ENCODE measurements around the gene DSTN.

Gene DSTN

GRCh38 chr20:17580895-17581294, 11.0 kb downstream of the DSTN start:
- no peak for DNase-seq (ENCODE audit: low read depth)

GRCh38 chr20:17583126-17583525, 13.3 kb downstream of the DSTN start:
- no peak for DNase-seq (ENCODE audit: low read depth)

- DNase-seq (ENCODE audit: low read depth), result no peak
Measured at GRCh38 chr20:17584689-17585088, 14.8 kb downstream of the DSTN start.

- no peak for DNase-seq (ENCODE audit: low read depth)
Measured at GRCh38 chr20:17586250-17586649, 16.4 kb downstream of the DSTN start.

- no peak for DNase-seq (ENCODE audit: low read depth)
Measured at GRCh38 chr20:17587148-17587547, 17.3 kb downstream of the DSTN start.

GRCh38 chr20:17587824-17588223, 17.9 kb downstream of the DSTN start:
- DNase-seq (ENCODE audit: low read depth), result no peak

GRCh38 chr20:17589161-17589834, 19.4 kb downstream of the DSTN start:
- DNase-seq (ENCODE audit: low read depth), result no peak

GRCh38 chr20:17590245-17590644, 20.4 kb downstream of the DSTN start:
- no peak for DNase-seq (ENCODE audit: low read depth)

- DNase-seq (ENCODE audit: low read depth), result no peak
Measured at GRCh38 chr20:17593902-17594301, 24.0 kb downstream of the DSTN start.

GRCh38 chr20:17594443-17594842, 24.6 kb downstream of the DSTN start:
- peak; percentile 45 for DNase-seq (ENCODE audit: low read depth)

- DNase-seq (ENCODE audit: low read depth), result no peak
Measured at GRCh38 chr20:17595856-17596255, 26.0 kb downstream of the DSTN start.

GRCh38 chr20:17598013-17598550, 28.2 kb downstream of the DSTN start:
- DNase-seq (ENCODE audit: low read depth), result no peak

GRCh38 chr20:17601957-17602356, 32.1 kb downstream of the DSTN start:
- no peak for DNase-seq (ENCODE audit: low read depth)

GRCh38 chr20:17602493-17602892, 32.6 kb downstream of the DSTN start:
- no peak for DNase-seq (ENCODE audit: low read depth)

- no peak for DNase-seq (ENCODE audit: low read depth)
Measured at GRCh38 chr20:17605131-17605660, 35.3 kb downstream of the DSTN start.

GRCh38 chr20:17606001-17606400, 36.1 kb downstream of the DSTN start:
- no peak for DNase-seq (ENCODE audit: low read depth)

- DNase-seq (ENCODE audit: low read depth), result no peak
Measured at GRCh38 chr20:17608701-17609497, 39.0 kb downstream of the DSTN start.

GRCh38 chr20:17609811-17610377, 40.0 kb downstream of the DSTN start:
- DNase-seq (ENCODE audit: low read depth), result no peak

- peak; percentile 25 for DNase-seq (ENCODE audit: low read depth)
Measured at GRCh38 chr20:17610566-17611289, 40.9 kb downstream of the DSTN start.

GRCh38 chr20:17611290-17611539, 41.3 kb downstream of the DSTN start:
- DNase-seq (ENCODE audit: low read depth), result peak; percentile 25

GRCh38 chr20:17611540-17612286, 41.8 kb downstream of the DSTN start:
- peak; percentile 26 for DNase-seq (ENCODE audit: low read depth)

Measured in fibroblast of gingiva (primary cell).